ENCODE results near the gene PSENEN. TPM values are rescaled to one million over a fixed set of nuclear protein-coding genes. Genes with fewer than 3 reads are reported as not detected.

Gene PSENEN
- total and polyA plus RNA-seq, 9 of the 15 experiments (the other 6 are each of a cell fraction or from before 2014, with no cell fraction given): 34.5 to 299 (median 61.1) TPM

- TF ChIP-seq BRF2 (IDR thresholded peaks at IDR 0.05; ENCODE audit: borderline replicate concordance, insufficient read depth, insufficient read length) (no peak), KLF10 (CRISPR knock-in tag; IDR thresholded peaks at IDR 0.05) (no peak), THAP7 (CRISPR knock-in tag; IDR thresholded peaks at IDR 0.05) (no peak), ZNF146 (CRISPR knock-in tag; IDR thresholded peaks at IDR 0.05; ENCODE audit: unreplicated experiment) (no peak), ZBTB33 (CRISPR knock-in tag; IDR thresholded peaks at IDR 0.05) (no peak), ATF4 (CRISPR knock-in tag; IDR thresholded peaks at IDR 0.05) (no peak)
Measured at GRCh38 chr19:35780717-35781116, 35.3 kb downstream of the PSENEN start (continued).
